22Rv1 (cell line): ENCODE results near the gene PLSCR4.

Source experiments
- H3K27ac ChIP-seq: fragments of 450-650 bp; 2 replicates; pipeline ENCODE4 v1.5.1; 2017
- ZFX ChIP-seq: fragments of 450-650 bp; IDR thresholded peaks from 2 replicates; pipeline ENCODE4 v1.6.1; 2017; ENCODE audit warnings: antibody characterized with exemption, borderline replicate concordance
- TF ChIP-seq, protein P1 (sequence below): fragments of 450-650 bp; IDR thresholded peaks from 2 replicates; pipeline ENCODE4 v1.5.1; 2017; ENCODE audit warnings: mild to moderate bottlenecking

PLSCR4 gene

DNA sequence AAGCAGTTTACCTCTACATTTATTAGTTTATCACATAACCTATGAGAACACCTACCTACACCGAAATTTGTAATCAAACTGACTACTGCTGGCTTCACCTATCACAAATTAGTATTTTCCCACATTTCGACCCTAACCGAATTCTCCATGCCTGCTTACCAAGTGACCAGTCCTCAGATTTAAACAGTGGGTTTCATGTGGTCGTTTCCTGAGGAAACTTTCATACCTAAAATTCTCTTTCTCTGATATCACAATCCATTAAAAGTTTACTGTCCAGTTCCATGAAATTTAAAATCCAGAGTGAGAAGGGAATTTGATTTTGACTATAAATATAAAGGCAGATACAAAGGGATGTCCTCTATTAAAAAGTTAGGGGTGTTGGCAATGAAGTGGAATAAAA, 91.9 kb downstream of the PLSCR4 start:
- no peak overlapping the region for H3K27ac ChIP-seq

GRCh38 chr3:146157325-146158060, 93.4 kb downstream of the PLSCR4 start:
- TF ChIP-seq, protein P1, sequence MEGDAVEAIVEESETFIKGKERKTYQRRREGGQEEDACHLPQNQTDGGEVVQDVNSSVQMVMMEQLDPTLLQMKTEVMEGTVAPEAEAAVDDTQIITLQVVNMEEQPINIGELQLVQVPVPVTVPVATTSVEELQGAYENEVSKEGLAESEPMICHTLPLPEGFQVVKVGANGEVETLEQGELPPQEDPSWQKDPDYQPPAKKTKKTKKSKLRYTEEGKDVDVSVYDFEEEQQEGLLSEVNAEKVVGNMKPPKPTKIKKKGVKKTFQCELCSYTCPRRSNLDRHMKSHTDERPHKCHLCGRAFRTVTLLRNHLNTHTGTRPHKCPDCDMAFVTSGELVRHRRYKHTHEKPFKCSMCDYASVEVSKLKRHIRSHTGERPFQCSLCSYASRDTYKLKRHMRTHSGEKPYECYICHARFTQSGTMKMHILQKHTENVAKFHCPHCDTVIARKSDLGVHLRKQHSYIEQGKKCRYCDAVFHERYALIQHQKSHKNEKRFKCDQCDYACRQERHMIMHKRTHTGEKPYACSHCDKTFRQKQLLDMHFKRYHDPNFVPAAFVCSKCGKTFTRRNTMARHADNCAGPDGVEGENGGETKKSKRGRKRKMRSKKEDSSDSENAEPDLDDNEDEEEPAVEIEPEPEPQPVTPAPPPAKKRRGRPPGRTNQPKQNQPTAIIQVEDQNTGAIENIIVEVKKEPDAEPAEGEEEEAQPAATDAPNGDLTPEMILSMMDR, result no peak
- TF ChIP-seq ZFX, result no peak
- no peak overlapping the region for H3K27ac ChIP-seq

More for the DNA sequence above, 91.9 kb downstream of the PLSCR4 start:
- no peak for TF ChIP-seq ZFX
- TF ChIP-seq, protein P1, result no peak

- no peak for TF ChIP-seq ZFX
- TF ChIP-seq, protein P1, result no peak
- no peak overlapping the region for H3K27ac ChIP-seq
These were observed 94.1 kb downstream of the PLSCR4 start for GRCh38 chr3:146156666-146157314.

DNA sequence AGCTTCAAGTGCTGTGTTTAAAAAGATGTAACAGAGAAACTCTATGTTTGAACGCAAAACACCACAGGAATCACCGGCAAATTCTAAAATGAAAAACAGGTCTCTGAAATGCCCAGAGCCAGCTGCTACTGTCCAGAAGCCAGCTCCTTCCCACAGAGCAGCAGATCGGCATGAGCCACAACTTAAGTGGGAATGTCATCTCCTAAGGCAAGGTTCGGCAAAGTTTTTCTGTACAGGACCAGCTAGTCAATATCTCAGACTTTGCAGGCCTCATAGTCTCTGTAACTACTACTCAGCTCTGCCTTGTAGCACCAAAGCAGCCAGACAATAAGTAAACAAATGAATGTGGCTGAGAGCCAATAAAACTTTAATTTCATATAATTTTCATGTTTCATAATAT, 94.8 kb downstream of the PLSCR4 start:
- H3K27ac ChIP-seq, result no peak overlapping the region
- TF ChIP-seq, protein P1, result no peak
- no peak for TF ChIP-seq ZFX

- peak overlapping the region; percentile 33; the same call in 1 of the 2 replicates for H3K27ac ChIP-seq
- no peak for TF ChIP-seq ZFX
- TF ChIP-seq, protein P1, result no peak
These were observed 95.9 kb downstream of the PLSCR4 start for GRCh38 chr3:146154995-146155394.

GRCh38 chr3:146154316-146154715, 96.6 kb downstream of the PLSCR4 start:
- TF ChIP-seq, protein P1, result no peak
- no peak for TF ChIP-seq ZFX
- peak overlapping the region; percentile 33 for H3K27ac ChIP-seq

GRCh38 chr3:146153429-146153828, 97.5 kb downstream of the PLSCR4 start:
- H3K27ac ChIP-seq, result no peak overlapping the region
- TF ChIP-seq, protein P1, result no peak
